IMR-90 (cell line): ENCODE measurements around the gene RUNDC1. TPM values are rescaled to one million over a fixed set of nuclear protein-coding genes. Genes with fewer than 3 reads are reported as not detected.
A peak's percentile ranks its signal among the peaks of the same experiment; 100 is the strongest.

Source experiments
- ATAC-seq: fragments of 200-7000 bp; cut with Tn5 transposase; 2 replicates; pipeline ENCODE4 v1.9.1; 2020; ENCODE audit warnings: low read depth, mild to moderate bottlenecking, moderate library complexity
- BruUV-seq: library from RNA; stranded (reverse); fragments of 400-500 nt; replicated peaks from 2 replicates; lab custom pipeline; 2021; lab: Mats Ljungman, UMichigan
- CTCF ChIA-PET: fragments of 300-600 bp; formaldehyde crosslinking; extraction: SDS; loops from one replicate; lab custom pipeline; 2021; ENCODE audit warnings: antibody characterized with exemption; lab: Yijun Ruan, JAX
- POLR2A ChIA-PET: fragments of 300-600 bp; sonication (Branson Sonifier 250); formaldehyde crosslinking; loops from one replicate; lab custom pipeline; 2022; ENCODE audit warnings: antibody characterized with exemption; ENCODE audit not compliant: unreplicated experiment; lab: Charles Lee
- DNase-seq: peaks from one replicate; pipeline ENCODE4 v3.0.0; 2013
- H2AFZ ChIP-seq: replicated peaks from 2 replicates; pipeline ENCODE3; 2013; ENCODE audit warnings: low read length, mild to moderate bottlenecking; ENCODE audit not compliant: poor library complexity
- H2AK5ac ChIP-seq: 2 replicates; pipeline ENCODE4 v1.6.1; 2013; ENCODE audit warnings: low read depth, low read length, inconsistent platforms
- H2AK9ac ChIP-seq: replicated peaks from 2 replicates; pipeline ENCODE3; 2013; ENCODE audit warnings: mild to moderate bottlenecking, low read depth, low read length, moderate library complexity; ENCODE audit not compliant: poor library complexity
- H2BK120ac ChIP-seq: 2 replicates; pipeline ENCODE4 v1.6.1; 2013; ENCODE audit warnings: low read depth, low read length, inconsistent platforms
- H2BK15ac ChIP-seq: 3 replicates; pipeline ENCODE4 v1.6.1; 2013; ENCODE audit warnings: low read depth, low read length, inconsistent platforms
- H2BK20ac ChIP-seq: 2 replicates; pipeline ENCODE4 v1.6.1; 2013; ENCODE audit warnings: low read depth, mild to moderate bottlenecking, inconsistent platforms, low read length, moderate library complexity
- H2BK5ac ChIP-seq: 2 replicates; pipeline ENCODE4 v1.6.1; 2013; ENCODE audit warnings: mild to moderate bottlenecking, low read depth, low read length, inconsistent platforms; ENCODE audit not compliant: poor library complexity, severe bottlenecking
- H3K14ac ChIP-seq: replicated peaks from 2 replicates; pipeline ENCODE4 v1.6.1; 2013; ENCODE audit warnings: low read depth, low read length, inconsistent platforms
- H3K18ac ChIP-seq: 2 replicates; pipeline ENCODE4 v1.6.1; 2013; ENCODE audit warnings: low read depth, low read length, control low read depth
- H3K23ac ChIP-seq: 2 replicates; pipeline ENCODE4 v1.6.1; 2013; ENCODE audit warnings: low read depth, low read length, inconsistent platforms
- H3K27ac ChIP-seq: 2 replicates; pipeline ENCODE4 v1.5.1; 2013; ENCODE audit warnings: mild to moderate bottlenecking, control low read depth, low read length; ENCODE audit not compliant: insufficient read depth
- H3K27me3 ChIP-seq: 2 replicates; pipeline ENCODE4 v1.6.1; 2013; ENCODE audit warnings: low read length; ENCODE audit not compliant: control insufficient read depth, insufficient read depth
- H3K36me3 ChIP-seq: 2 replicates; pipeline ENCODE4 v1.6.1; 2013; ENCODE audit warnings: low read length, mixed read lengths; ENCODE audit not compliant: control insufficient read depth, insufficient read depth
- H3K4ac ChIP-seq: 2 replicates; pipeline ENCODE4 v1.6.1; 2013; ENCODE audit warnings: low read depth, low read length, inconsistent platforms
- H3K4me1 ChIP-seq: 2 replicates; pipeline ENCODE4 v1.6.1; 2013; ENCODE audit warnings: low read length, mixed read lengths; ENCODE audit not compliant: control insufficient read depth, insufficient read depth
- H3K4me2 ChIP-seq: 2 replicates; pipeline ENCODE4 v1.6.1; 2013; ENCODE audit warnings: low read depth, mild to moderate bottlenecking, control low read depth, low read length, moderate library complexity
- H3K4me3 ChIP-seq: 2 replicates; pipeline ENCODE4 v1.5.1; 2013; ENCODE audit warnings: low read depth, mild to moderate bottlenecking, control low read depth, low read length, moderate library complexity; ENCODE audit not compliant: insufficient read depth
- H3K56ac ChIP-seq: 2 replicates; pipeline ENCODE4 v1.6.1; 2013; ENCODE audit warnings: low read length, inconsistent platforms; ENCODE audit not compliant: insufficient read depth; ENCODE audit errors: extremely low read depth
- H3K79me1 ChIP-seq, 2 experiments: 2 replicates each; pipeline ENCODE4 v1.6.1; 2013; ENCODE audit warnings: low read length in 2 of 2, inconsistent platforms in 1 of 2, low read depth in 1 of 2
- H3K9ac ChIP-seq: 2 replicates; pipeline ENCODE4 v1.6.1; 2013; ENCODE audit warnings: low read depth, low read length, control low read depth
- H3K9me1 ChIP-seq: 2 replicates; pipeline ENCODE4 v1.6.1; 2013; ENCODE audit warnings: low read length, inconsistent platforms; ENCODE audit not compliant: insufficient read depth
- H3K9me3 ChIP-seq: 2 replicates; pipeline ENCODE4 v1.6.1; 2013; ENCODE audit warnings: low read length; ENCODE audit not compliant: control insufficient read depth, insufficient read depth
- H4K20me1 ChIP-seq: 2 replicates; pipeline ENCODE4 v1.6.1; 2013; ENCODE audit warnings: low read length, inconsistent platforms; ENCODE audit not compliant: insufficient read depth
- H4K5ac ChIP-seq: 2 replicates; pipeline ENCODE4 v1.6.1; 2013; ENCODE audit warnings: mild to moderate bottlenecking, low read depth, low read length, control low read depth
- H4K8ac ChIP-seq, 2 experiments: 2 replicates each; pipeline ENCODE4 v1.6.1; 2013; ENCODE audit warnings: low read depth in 2 of 2, low read length in 2 of 2, control low read depth in 1 of 2, inconsistent platforms in 1 of 2
- H4K91ac ChIP-seq: 2 replicates; pipeline ENCODE4 v1.6.1; 2013; ENCODE audit warnings: low read depth, low read length, inconsistent platforms; ENCODE audit not compliant: insufficient read depth
- BHLHE40 ChIP-seq: fragments of 150-350 bp; IDR thresholded peaks from 2 replicates; pipeline ENCODE4 v1.6.1; 2016; ENCODE audit warnings: mild to moderate bottlenecking, low read depth, low read length
- CEBPB ChIP-seq: IDR thresholded peaks from 2 replicates; pipeline ENCODE4 v1.6.1; 2012; ENCODE audit warnings: low read depth, low read length, improper control_type of control experiment
- FOS ChIP-seq: fragments of 150-350 bp; IDR thresholded peaks from 2 replicates; pipeline ENCODE4 v1.6.1; 2016; ENCODE audit warnings: low read depth, low read length
- MAZ ChIP-seq: IDR thresholded peaks from 2 replicates; pipeline ENCODE4 v1.6.1; 2012; ENCODE audit warnings: low read depth, mild to moderate bottlenecking, low read length, improper control_type of control experiment, moderate library complexity, borderline replicate concordance
- RAD21 ChIP-seq: IDR thresholded peaks from 2 replicates; pipeline ENCODE4 v1.6.1; 2012; ENCODE audit warnings: low read length, improper control_type of control experiment
- RCOR1 ChIP-seq: IDR thresholded peaks from 2 replicates; pipeline ENCODE4 v1.6.1; 2012; ENCODE audit warnings: mild to moderate bottlenecking, low read length, improper control_type of control experiment; ENCODE audit not compliant: insufficient replicate concordance
- WGBS, 2 experiments: methylation state at CpG; one replicate each; pipeline versions ENCODE4 v1.1.5 to v1.1.7; 2013; ENCODE audit warnings: missing lambda C conversion rate in 2 of 2; ENCODE audit not compliant: insufficient read length in 1 of 2; ENCODE audit errors: extremely low coverage in 2 of 2; 5-methylcytosine and 5-hydroxymethylcytosine counted together
- dilution Hi-C: fragments of 300-500 bp; cut with HindIII; formaldehyde crosslinking; loops from one replicate; pipeline ENCODE4 v1.14.3; 2018; ENCODE audit warnings: low sequenced_read_pairs; ENCODE audit not compliant: unreplicated experiment
- in situ Hi-C: fragments of 300-500 bp; cut with MboI; formaldehyde crosslinking; loops from 3 replicates; pipeline ENCODE4 v1.14.3; 2019; ENCODE audit warnings: low sequenced_read_pairs, inconsistent platforms, mixed read lengths
- intact Hi-C: fragments of 100-400 bp; cut with micrococcal nuclease; formaldehyde crosslinking; loops from 2 replicates; pipeline ENCODE4 v1.10.0; 2022
- polyA plus RNA-seq, 3 experiments: library from polyadenylated mRNA; depleted of rRNA; stranded (reverse); fragments of >200 nt; gene quantifications; 2 replicates each; pipeline ENCODE4 v1.2.3, GENCODE V29; 2012; ENCODE audit warnings: low replicate concordance in 1 of 3
- total RNA-seq: library from RNA; depleted of rRNA; stranded (reverse); fragments of >200 nt; gene quantifications from 2 replicates; pipeline ENCODE4 v1.2.3, GENCODE V29; 2012

Gene RUNDC1
- total and polyA plus RNA-seq, 2 of the 4 experiments (the other 2 are of a cell fraction): 7.0 to 7.9 TPM

DNA sequence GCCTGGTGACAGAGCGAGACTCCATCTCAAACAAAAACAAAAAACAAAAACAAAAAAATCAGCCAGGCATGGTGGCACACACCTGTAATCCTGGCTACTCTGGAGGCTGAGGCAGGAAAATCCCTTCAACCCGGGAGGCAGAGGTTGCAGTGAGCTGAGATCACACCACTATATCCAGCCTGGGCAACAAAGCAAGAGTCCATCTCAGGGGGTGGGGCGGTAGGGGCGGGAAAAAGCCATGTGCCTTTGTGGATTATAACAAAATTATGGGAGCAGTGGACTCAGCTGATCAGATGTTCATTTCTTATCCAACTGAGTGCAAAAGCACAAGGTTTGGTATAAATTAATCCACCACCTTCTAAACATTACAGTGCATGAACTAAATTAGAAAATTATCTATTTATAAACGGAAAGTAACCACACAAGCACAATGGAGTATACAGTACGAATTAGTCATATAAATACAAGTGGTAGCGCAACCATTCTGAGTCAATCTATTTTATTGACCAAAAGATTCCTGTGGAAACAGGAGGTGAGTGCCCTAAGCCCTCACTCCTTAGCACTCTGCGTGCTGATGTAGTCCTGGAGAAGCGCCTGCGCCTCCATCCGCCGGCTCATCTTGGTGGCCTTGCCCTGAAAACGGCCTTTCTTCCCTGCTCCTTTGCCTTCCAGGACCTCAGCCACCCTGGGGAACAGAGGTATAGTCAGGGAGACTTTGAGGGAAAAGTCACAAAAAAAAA is 30.2 kb upstream of the RUNDC1 start:
- dilution Hi-C loops: no loop called here

More for the DNA sequence above, 30.2 kb upstream of the RUNDC1 start:
- ChIA-PET CTCF (interaction anchor here (0.6 to 1.1 kb wide), 2 partner anchors 21 to 372 kb away, joined by 3 to 4 read pairs; no protein-coding TSS in a partner anchor), POLR2A (no interaction called here)
- no peak overlapping the region for H2BK120ac ChIP-seq
- H2BK5ac ChIP-seq: no peak overlapping the region
- no peak overlapping the region for H4K8ac ChIP-seq
- no peak overlapping the region for H3K27ac ChIP-seq
- no peak overlapping the region for H3K4me3 ChIP-seq
- no peak overlapping the region for H3K14ac ChIP-seq
- peaks cover 5% of the 10 kb centered on the region for H3K4me1 ChIP-seq
- H2BK20ac ChIP-seq: no peak overlapping the region
- H3K23ac ChIP-seq: no peak overlapping the region
- H3K4ac ChIP-seq: no peak overlapping the region
- H3K9me3 ChIP-seq: no peaks in the 10 kb centered on the region
- no TSS peak for BruUV-seq
- H3K56ac ChIP-seq: no peak overlapping the region
- H3K4me2 ChIP-seq: no peak overlapping the region
- 0 out of 2 replicates have a peak, but pooled peaks cover 5% of the 10 kb centered on the region for H3K9me1 ChIP-seq
- intact Hi-C loops (no loop called here), in situ Hi-C loops (loop anchor here (25.0 kb wide), 1 partner anchor 112 kb away; no protein-coding TSS in a partner anchor)
- no peak overlapping the region for H2AK9ac ChIP-seq
- WGBS, 2 experiments: no CpG with 5 or more reads among the region's 13 CpGs
- peaks cover 26% of the 10 kb centered on the region for H3K36me3 ChIP-seq
- H3K79me1 ChIP-seq: no peaks in the 10 kb centered on the region
- no peak overlapping the region for H2AK5ac ChIP-seq
- TF ChIP-seq BHLHE40 (peak; percentile 61; the same call in 1 of the 2 replicates), RAD21 (no peak), FOS (peak; percentile 61; the same call in 1 of the 2 replicates), CEBPB (peak; percentile 74), RCOR1 (peak; percentile 75), MAZ (no peak)
- no peak overlapping the region for H2BK15ac ChIP-seq
- peaks cover 32% of the 10 kb centered on the region for H4K20me1 ChIP-seq
- no peak overlapping the region for H3K9ac ChIP-seq
- DNase-seq: peak; percentile 86
- ATAC-seq: peak; percentile 89
- H3K27me3 ChIP-seq: no peaks in the 10 kb centered on the region
- H2AFZ ChIP-seq: no peak overlapping the region
- H4K5ac ChIP-seq: no peak overlapping the region
- no peak overlapping the region for H4K91ac ChIP-seq
- no peak overlapping the region for H3K18ac ChIP-seq
